Measurements from ENCODE around the gene ITPKB.

ITPKB gene

GRCh38 chr1:226665505-226666163 lies 73.4 kb downstream of the ITPKB start:
- DNase-seq (ENCODE audit: low spot score), result no peak

DNA sequence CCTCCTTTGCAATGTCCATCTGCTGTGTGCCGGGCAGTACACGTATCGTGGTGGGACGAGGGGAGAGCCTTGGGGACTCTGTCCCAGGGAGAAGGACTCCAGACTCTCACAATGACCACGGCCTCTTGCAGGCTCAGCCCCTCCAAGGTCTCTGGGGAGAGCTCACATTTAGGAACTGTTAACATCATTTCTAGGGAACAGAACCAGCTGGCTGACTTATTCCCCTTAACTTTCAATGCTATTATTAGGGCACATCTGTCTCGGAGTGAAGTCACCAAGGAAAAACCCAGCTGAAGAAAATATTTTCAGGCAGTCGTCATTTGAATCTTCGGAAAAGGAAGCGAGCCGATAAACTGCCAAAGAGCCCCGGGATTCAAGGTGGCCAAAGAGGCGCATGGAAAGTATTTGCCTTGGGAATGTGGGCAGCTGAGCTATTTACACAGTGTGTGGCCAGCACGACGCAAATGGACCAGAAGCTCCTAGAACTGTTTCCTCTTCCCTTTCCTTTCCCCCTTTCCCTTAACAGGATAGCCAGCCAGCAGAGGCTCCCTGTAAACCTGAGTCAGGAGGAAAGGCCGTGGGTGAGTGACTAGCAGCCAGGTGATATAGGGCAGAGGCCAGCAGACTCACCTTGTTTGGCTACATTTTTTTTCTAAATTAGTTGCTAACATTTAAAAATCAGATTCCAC lies 74.5 kb downstream of the ITPKB start:
- peak; percentile 83 for DNase-seq (ENCODE audit: low spot score)

DNA sequence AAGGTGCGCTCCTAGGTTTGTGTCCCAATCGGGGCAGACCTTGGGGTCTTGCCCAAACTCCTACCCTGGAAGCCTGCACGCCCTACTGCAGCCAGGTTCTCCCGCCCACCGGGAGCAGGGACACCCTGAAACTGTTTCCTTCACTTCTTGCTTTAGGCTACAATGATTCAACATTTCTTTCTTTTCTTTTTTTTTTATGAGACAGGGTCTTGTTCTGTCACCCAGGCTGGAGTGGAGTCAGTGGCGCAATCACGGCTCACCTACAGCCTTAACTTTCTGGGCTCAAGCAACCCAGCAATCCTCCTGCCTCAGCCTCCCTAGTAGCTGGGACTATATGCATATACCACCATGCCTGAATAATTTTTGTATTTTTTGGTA lies 75.8 kb downstream of the ITPKB start:
- DNase-seq (ENCODE audit: low spot score), result no peak

DNA sequence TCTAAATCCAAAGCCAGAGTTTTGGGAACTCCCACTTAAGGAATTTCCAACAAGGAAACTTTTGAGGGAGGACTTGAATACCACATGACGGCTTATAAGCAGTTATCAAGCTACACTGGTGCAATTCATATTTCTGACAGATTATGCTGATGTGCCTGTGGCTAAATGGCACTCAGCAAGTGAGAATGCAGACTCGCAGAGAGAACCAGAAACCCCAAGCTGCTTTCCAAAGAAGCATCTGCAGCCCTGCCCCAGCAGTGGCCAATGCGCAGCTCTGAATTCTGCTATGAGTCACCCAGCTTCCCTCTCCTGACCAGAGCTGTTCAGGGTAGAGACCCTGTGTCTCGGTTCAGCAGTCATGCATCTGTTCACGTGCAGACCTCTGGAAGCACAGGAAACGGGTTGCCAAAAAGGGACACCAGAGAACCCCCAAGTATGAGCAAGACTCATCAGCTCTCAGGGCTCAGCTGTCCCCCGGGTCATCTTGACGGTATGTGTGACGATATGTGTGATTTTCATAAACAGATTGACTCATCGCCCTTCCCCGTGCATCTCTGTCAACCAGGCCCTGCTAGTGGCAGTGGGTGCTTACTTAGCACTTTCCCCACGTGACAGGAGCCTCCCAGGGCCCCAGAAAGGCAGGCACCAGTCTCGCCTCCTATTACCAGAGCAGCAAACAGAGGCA lies 76.3 kb downstream of the ITPKB start:
- peak; percentile 92 for DNase-seq (ENCODE audit: low spot score)

- DNase-seq (ENCODE audit: low spot score), result no peak
These were observed 77.1 kb downstream of the ITPKB start for GRCh38 chr1:226661965-226662364.

DNA sequence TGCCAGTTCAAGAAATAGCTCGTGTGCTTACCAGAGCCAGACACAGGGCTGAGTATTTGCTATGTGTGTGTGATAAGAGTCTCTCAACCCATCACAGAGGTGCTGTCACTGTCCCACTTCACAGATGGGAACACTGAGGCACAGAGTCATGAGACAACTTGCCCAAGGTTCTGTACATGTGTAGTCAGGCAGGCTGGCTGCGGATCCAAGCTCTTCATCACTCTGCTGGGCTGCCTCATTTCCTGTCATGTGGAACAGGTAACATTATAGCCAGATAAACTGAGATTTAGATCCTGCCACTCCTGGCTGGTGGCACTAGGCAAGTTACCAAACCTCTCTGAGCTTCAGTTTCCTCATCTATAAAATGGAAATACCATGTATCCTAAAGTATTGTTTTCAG lies 77.8 kb downstream of the ITPKB start:
- no peak for DNase-seq (ENCODE audit: low spot score)

DNA sequence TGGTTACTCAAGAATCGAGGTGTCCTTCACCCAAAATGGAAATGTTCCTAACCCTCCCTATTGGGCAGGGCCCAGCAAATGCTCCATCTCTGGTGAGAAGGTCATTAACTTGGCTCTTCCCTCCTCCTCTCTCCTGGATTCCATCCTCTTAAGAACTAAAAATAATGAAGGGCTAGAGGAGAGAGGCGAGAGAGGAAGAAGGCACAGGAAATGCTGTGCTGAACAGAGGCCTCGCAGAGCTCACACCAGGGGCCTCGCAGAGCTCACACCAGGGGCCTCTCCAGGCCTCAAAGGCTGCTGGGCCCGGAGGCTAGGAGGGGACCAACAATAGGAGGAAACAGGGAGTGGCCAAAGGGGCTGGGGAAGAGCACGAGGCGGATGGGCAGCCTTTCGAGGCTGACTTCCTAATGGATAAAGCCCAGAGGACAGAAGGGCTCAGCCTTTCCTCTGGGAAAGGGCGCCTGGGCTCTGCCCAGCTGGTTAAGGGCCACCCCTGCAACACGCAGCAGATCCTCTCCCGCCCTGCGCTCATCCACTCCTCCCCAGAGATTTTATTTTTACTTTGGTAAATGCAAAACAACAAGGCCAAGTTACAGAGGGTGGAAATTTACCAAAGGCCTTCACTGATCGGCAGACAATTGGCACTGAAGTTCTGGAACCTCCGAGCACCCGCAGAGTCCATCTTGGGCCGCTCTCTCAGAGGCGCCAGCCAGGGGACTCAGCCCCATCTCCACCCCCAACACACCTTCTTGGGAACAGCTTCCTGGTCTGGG lies 78.5 kb downstream of the ITPKB start:
- DNase-seq (ENCODE audit: low spot score), result no peak

GRCh38 chr1:226659641-226660040 lies 79.4 kb downstream of the ITPKB start:
- no peak for DNase-seq (ENCODE audit: low spot score)

- no peak for DNase-seq (ENCODE audit: low spot score)
These were observed 79.9 kb downstream of the ITPKB start for GRCh38 chr1:226659136-226659535.

DNA sequence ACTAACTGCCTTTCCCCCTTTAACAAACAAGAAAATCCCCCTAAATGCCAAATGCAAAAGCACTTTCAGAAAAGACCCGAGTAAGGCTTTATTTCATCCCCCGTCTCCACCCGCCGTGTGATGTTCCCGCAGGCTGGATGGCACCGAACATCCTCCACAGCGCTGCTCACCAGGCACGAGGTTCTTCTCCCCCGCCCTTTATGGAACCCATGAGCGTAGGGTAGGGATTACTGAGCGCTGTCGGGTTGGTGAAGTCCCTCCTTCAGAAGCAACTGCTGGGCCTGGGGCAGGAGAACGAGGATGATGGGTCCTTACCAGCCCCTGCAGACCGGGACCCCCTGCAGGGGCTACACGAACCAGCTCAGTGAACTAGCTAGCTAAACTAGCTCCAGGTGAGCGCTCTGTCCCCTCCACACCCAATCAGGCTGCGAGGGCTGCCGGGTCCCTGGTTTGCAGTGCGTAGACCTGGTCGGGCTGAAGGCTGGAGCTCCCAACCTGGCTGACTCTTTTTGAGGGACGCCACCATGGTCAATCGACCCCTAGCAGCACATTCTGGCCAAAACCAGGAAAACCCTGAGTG lies 80.4 kb downstream of the ITPKB start:
- DNase-seq (ENCODE audit: low spot score), result no peak

DNA sequence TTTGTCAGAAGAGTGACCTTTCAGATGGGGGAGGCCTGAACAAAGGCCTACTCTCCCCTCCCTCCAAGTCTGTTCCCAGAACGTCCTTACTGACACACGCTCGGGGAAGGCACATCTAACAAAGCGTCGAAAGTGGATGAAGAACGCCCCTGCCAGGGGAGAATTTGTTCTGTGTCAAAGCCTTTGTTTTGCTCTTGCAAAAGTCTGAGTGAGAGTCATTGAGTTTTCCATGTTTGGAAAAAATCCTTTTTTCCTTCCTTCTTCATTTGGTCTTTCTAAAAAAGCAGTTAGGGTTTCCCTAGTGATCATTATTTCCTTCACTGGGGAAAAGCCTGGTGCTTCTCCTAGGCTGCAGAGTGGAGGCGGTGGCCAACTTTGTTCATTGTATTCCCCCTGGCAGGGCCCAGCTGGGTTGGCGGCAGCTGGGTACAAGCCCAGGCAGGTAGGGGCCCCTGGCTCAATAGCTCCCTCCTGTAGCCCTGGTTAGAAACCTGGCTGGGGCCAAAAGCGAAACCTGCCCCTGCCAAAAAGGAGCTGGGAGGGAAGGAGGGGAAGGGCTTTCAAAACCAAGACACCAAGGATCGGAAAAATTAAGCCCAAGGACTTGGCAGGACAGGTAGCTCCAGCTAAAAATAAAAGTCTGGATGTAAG lies 81.1 kb downstream of the ITPKB start:
- no peak for DNase-seq (ENCODE audit: low spot score)

DNA sequence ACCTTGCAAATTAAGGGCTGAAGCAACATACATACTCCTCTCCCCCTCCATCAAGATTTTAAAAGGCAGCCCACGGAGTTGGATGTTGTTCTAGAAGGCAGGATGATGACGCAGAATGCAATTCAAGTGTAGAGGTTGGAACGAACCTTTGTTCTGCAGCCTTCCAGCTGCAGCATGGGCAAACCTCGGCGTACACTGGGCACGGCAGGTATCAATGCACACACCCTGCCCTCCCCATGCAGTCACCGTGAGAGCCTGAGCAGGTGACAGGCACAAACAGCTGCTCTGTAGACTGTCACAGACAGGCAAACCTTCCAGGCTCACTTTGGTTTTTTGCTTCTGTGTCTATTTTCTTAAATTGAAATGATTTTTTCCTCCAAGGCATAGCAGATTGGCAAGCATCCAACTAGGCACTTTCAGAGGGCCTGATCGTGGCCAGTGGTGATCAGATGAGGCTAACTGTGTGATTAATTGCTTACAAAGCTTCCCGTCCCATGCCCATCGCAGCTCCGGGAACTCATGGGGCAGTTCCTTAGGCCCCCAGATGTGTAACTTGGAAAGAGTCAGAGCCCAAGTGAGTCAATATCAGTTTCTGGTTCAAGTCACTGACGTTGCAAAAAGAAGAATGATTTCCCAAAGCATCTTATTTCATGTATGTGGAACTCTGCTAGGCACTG lies 82.3 kb downstream of the ITPKB start:
- peak; percentile 60 for DNase-seq (ENCODE audit: low spot score)

- DNase-seq (ENCODE audit: low spot score), result no peak
These were observed 82.9 kb downstream of the ITPKB start for GRCh38 chr1:226656201-226656600.

GRCh38 chr1:226655251-226656163 lies 83.6 kb downstream of the ITPKB start:
- DNase-seq (ENCODE audit: low spot score), result no peak

DNA sequence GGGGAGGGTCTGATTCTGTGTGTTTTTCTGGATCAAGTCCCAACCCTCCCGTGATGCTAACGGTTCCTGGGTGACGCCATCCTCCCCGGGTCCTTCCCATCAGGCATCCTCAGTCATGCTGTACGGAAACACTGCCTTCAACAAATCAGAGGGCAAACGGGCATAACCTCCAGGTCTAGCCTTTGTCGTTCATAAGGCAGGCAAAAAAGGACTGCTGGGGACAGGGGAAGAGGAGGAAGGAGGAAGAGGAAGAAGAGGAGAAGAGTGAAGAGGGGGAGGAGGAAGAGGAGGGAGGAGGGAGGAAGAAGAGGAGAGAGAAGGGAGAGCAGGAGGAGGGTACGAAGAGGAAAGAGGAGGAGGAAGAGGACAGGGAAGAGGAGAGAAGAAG lies 84.4 kb downstream of the ITPKB start:
- DNase-seq (ENCODE audit: low spot score), result no peak

DNA sequence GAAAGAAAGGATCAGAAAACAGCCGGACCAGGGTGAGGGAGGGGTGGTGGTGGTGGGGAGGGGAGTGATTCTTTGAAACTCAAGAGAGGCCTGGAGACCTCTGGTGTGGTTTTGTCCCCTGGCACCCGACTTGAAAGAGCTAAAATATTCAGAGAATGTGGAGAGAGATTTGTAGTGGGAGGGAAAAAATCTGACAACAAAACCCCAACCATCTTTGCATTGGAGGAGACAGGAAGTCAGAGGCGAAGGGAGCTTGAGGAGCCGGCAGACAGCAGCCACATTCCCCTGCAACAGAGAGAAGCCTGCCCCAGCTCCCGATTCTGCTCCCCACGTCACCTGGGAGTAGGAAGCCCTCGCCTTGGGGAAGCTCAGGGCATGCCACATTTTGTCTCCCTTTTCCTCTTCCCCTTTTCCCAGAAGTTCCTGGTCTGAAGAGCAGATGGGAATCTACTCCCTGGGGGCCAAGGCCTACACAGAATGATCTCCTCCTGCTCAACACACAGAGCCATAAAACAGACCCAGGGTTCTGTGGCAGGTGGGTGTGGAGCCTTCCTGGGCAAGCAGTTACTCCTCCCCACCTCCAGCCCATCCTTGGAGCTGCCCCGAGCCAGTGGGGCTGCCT lies 84.9 kb downstream of the ITPKB start:
- DNase-seq (ENCODE audit: low spot score), result peak; percentile 37

GRCh38 chr1:226653311-226653921 lies 85.7 kb downstream of the ITPKB start:
- DNase-seq (ENCODE audit: low spot score), result no peak

- DNase-seq (ENCODE audit: low spot score), result no peak
These were observed 86.5 kb downstream of the ITPKB start for GRCh38 chr1:226652613-226653012.

GRCh38 chr1:226651732-226652105 lies 87.4 kb downstream of the ITPKB start:
- no peak for DNase-seq (ENCODE audit: low spot score)
